ENCODE data around the gene DNAJC6. TPM values are rescaled to one million over a fixed set of nuclear protein-coding genes. Genes with fewer than 3 reads are reported as not detected.

Gene DNAJC6
- total and polyA plus RNA-seq, 12 donors, result 0.88 to 10.5 (median 5.2) TPM

DNA sequence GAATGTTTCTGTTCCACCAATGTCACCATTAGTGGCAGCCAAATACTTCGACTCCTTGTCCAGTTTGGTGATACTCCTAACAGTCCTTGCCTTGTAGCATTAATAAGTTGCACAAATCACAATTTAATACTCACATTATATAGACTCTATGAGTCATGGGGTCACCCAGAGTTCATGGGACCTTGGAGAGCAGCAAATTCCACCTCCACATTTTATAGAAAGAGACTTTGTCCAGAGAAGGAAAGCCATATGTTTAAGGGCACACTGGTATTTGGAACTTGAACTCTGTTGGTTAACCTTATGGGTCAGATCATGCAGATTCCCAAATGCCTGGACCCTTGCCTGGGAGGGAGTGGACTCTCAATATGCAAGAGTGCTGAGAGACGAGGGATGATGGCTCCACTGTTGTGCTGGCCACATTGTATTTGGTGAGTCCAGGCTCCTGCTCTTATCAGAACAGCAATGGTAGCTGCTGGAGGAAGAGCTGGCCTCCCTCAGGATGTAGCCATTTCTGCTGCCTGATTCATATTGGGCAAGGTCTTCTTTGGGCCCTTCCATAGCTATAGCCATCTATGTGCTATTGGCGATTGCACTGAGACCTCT lies 30.6 kb downstream of the DNAJC6 start:
- H3K4me3 ChIP-seq, result no peak overlapping the region
- TF ChIP-seq, protein P1, sequence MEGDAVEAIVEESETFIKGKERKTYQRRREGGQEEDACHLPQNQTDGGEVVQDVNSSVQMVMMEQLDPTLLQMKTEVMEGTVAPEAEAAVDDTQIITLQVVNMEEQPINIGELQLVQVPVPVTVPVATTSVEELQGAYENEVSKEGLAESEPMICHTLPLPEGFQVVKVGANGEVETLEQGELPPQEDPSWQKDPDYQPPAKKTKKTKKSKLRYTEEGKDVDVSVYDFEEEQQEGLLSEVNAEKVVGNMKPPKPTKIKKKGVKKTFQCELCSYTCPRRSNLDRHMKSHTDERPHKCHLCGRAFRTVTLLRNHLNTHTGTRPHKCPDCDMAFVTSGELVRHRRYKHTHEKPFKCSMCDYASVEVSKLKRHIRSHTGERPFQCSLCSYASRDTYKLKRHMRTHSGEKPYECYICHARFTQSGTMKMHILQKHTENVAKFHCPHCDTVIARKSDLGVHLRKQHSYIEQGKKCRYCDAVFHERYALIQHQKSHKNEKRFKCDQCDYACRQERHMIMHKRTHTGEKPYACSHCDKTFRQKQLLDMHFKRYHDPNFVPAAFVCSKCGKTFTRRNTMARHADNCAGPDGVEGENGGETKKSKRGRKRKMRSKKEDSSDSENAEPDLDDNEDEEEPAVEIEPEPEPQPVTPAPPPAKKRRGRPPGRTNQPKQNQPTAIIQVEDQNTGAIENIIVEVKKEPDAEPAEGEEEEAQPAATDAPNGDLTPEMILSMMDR (IDR thresholded peaks at IDR 0.05), result no peak
- ATAC-seq (no peak), DNase-seq (no peak)
- no peak overlapping the region for H3K27ac ChIP-seq
- H3K27me3 ChIP-seq, result no peaks in the 10 kb centered on the region
- intact Hi-C loops (cut with DNase I), result no loop called here
- H3K36me3 ChIP-seq, result no peaks in the 10 kb centered on the region
- no peaks in the 10 kb centered on the region for H3K9me3 ChIP-seq
- H3K4me1 ChIP-seq, result no peaks in the 10 kb centered on the region
- WGBS, 2 donors, result 77 to 90% methylated on average over 3 of the region's 3 CpGs

DNA sequence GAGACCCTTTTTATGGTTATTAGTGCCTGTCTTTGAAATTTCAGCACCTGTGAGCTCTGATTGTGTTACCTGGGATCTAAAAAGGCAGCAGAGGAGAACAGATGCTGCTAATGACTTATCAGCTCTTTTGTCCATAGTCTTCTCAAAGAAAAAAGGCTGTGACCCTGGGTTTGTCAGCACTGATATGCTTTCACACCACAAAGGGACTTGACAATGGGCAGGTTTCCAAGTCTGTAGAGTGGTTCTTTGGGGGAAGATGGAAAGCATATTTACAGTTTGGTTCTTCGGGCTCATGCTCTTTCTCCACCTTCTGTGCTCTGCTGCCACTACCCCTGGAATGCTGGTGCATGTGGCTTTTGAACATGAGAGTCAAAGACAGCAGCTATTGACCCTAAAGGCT lies 32.0 kb downstream of the DNAJC6 start:
- intact Hi-C loops (cut with DNase I), result no loop called here
- Histone ChIP-seq H3K9me3 (no peaks in the 10 kb centered on the region), H3K36me3 (no peaks in the 10 kb centered on the region), H3K4me3 (no peak overlapping the region), H3K4me1 (no peaks in the 10 kb centered on the region), H3K27ac (no peak overlapping the region), H3K27me3 (no peaks in the 10 kb centered on the region)
- TF ChIP-seq, protein P1 (IDR thresholded peaks at IDR 0.05), result no peak
- WGBS, 2 donors, result 54 to 64% methylated on average over 1 of the region's 1 CpG
- ATAC-seq (no peak), DNase-seq (no peak)

DNA sequence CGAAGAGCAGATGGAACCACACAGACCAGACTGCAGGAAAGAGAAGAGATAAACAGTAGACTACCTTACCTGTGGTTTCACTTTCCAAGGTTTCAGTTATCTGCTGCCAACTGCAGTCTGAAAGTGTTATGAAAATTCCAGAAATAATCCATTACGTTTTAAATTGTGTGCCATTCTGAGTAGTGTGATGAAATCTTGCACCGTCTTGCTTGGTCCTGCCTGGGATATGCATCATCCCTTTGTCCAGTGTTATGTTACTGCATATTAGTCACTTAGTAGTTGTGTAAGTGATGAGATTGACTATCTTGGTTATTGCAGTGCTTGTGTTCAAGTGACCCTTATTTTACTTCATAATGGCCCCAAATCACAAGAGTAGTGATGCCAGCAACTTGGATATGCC lies 33.9 kb downstream of the DNAJC6 start:
- ATAC-seq (no peak), DNase-seq (no peak)
- Histone ChIP-seq H3K27ac (no peak overlapping the region), H3K36me3 (no peaks in the 10 kb centered on the region), H3K4me1 (no peaks in the 10 kb centered on the region), H3K27me3 (no peaks in the 10 kb centered on the region), H3K9me3 (no peaks in the 10 kb centered on the region), H3K4me3 (no peak overlapping the region)
- intact Hi-C loops (cut with DNase I), result no loop called here
- WGBS, 2 donors, result 84 to 88% methylated on average over 3 of the region's 3 CpGs
- TF ChIP-seq, protein P1 (IDR thresholded peaks at IDR 0.05), result no peak

DNA sequence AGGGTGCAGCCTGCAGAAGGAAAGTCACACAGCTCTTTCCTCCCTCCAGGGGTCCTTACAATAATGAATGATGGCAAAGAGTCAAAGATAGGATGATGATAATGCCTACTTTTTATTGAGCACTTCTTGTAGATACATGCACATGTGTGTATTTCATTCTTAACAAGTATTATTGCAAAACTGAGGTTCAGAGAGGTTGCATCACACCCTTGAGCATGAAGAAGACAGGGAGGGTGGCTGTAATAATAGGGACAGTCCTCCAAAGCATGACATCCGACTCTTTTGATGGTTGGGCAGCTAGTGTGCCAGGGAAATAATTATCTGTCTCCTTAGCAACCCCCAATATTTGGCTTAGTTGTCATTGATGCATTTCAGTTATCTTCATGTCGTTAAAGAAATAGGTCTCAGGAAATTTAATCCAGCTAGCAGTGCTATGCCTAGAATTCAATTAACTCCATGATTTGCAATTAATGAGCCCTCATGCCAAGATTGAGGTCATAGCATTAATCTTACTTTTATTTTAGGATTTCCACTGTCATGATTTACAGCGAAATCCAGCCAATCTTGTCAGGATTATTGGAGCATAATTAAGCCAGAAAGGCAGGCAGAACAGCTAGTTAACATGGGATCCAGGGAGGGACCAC lies 35.0 kb downstream of the DNAJC6 start:
- no peaks in the 10 kb centered on the region for H3K4me1 ChIP-seq
- no peaks in the 10 kb centered on the region for H3K36me3 ChIP-seq
- no peak for DNase-seq
- no peak overlapping the region for H3K27ac ChIP-seq
- ATAC-seq, result no peak
- no peaks in the 10 kb centered on the region for H3K27me3 ChIP-seq
- no peaks in the 10 kb centered on the region for H3K9me3 ChIP-seq
- intact Hi-C loops (cut with DNase I), result no loop called here
- TF ChIP-seq, protein P1 (IDR thresholded peaks at IDR 0.05), result no peak
- 49 to 52% methylated on average over 3 of the region's 3 CpGs for WGBS, 2 donors
- H3K4me3 ChIP-seq, result no peak overlapping the region

All from heart right ventricle (tissue), 16 donors.